ENCODE results near the gene PRDX6.
"Not testable (repeated sequence)": the region's sequence is repeated elsewhere in the genome, so short reads cannot be mapped to it uniquely, and the experiment has no call there.

PRDX6 gene

DNA sequence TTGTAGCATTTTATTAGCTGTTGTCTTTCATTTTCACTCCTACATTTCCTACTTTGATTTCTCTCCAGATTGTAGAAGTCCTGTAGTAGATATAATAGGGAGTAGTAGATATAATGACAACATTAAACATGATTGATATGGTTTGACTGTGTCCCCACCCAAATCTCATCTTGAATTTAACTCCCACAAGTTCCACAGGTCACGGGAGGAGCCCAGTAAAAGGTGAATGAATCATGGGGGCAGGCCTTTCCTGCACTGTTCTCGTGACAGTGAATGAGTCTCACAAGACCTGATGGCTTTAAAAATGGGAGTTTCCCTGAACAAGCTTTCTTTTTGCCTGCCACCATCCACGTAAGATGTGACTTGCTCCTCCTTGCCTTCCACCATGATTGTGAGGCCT lies 7.5 kb upstream of the PRDX6 start:
- no peak for DNase-seq

DNA sequence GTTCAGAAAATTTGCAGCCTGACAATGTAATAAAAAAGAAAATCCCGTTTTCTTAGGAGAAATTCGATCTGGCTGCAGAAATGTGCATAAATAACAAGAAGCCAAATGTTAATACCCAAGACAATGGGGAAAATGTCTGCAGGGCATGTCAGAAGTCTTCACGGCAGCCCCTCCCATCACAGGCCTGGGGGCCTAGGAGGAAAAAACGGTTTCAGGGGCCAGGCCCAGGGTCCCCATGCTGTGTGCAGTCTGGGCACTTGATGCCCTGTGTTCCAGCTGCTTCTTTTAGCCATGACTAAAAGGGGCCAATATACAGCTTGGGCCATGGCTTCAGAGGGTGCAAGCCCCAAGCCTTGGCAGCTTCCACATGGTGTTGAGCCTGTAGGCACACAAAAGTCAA lies 6.5 kb upstream of the PRDX6 start:
- DNase-seq = no peak

DNA sequence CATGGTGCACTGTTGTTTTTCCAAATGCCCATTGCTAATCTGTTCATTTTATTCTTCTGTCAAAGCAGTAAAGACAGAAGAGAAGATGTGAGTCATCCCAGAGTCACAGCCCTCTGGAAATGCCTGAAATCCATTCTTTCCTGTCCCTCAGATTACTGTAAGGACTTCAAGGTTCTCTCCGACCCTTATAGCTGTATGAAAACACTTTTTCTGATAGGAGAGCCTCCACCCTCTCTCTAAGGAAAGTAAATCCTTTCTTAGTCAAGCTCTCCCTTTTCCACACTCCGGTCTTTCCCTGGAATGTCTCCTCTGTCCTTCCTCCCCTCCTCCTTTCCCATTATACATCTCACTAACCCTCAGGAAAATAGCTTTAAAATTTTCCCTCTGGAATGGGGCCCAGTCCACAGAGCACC lies 3.5 kb upstream of the PRDX6 start:
- no peak for DNase-seq

DNA sequence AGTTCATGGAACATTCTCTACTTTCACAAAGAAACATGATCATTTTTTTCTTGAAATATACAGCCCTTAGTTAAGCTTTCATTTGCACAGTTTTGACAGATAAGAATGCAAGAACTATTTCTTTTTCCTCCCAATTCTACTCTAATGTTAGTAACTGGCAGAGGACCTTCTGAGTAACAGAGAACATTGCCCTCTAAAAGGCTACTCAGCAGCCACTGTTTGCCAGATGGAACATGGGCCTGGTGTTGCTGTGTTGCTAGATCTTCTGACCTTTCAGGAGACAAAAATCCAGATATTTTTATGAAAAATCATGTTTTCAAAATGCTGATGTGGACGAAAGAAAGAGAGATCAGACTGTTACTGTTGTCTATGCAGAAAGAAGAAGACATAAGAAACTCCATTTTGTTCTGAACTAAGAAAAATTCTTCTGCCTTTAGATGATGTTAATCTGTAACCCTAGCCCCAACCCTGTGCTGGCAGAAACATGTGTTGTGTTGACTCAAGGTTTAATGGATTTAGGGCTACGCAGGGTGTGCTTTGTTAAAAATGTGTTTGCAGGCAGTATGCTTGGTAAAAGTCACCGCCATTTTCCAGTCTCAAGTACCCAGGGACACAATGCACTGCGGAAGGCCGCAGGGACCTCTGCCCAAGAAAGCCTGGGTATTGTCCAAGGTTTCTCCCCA lies 2.9 kb upstream of the PRDX6 start:
- DNase-seq = no peak

DNA sequence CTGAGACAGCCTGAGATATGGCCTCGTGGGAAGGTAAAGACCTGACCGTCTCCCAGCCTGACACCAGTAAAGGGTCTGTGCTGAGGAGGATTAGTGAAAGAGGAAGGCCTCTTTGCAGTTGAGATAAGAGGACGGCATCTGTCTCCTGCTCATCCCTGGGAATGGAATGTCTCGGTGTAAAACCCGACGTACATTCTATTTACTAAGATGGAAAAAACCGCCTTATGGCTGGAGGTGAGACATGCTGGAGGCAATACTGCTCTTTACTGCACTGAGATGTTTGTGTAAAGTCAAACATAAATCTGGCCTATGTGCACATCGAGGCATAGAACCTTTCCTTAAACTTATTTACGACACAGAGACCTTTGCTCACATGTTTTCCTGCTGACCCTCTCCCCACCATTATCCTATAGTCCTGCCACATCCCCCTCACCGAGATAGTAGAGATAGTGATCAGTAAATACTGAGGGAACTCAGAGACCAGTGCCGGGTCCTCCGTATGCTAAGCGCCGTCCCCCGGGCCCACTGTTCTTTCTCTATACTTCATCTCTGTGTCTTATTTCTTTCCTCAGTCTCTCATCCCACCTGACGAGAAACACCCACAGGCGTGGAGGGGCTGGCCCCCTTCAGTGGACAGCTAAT lies 2.2 kb upstream of the PRDX6 start:
- DNase-seq = not testable (repeated sequence)

DNA sequence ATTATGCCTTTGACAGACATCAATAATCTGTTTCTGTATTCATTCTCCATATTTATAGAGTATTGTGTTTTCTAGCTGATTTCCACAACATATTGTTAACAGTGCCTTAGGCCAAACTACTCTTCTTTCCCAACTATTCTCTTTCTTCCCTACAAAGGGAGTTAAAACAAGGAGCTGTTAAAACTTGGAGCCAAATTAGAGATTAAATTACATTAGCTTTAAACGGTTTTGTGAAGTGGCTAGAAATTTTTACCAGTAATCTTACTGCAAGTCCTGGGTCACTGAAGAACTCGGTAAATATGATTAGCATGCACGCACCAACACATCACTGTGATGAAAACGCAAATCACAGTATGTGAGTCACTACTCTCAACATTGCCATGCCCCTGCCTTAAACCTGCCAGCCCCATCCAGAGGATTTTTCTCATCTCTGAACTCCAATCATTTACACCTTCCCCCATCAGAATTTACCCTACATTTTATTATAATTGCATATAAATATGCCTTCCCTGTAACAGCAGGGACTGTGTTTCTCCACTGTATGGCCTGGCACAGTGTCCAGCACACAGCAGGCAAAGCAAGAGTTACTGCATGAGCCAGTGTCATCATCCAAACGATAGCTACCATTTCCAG lies 1.5 kb upstream of the PRDX6 start:
- peak; percentile 25 for DNase-seq

DNA sequence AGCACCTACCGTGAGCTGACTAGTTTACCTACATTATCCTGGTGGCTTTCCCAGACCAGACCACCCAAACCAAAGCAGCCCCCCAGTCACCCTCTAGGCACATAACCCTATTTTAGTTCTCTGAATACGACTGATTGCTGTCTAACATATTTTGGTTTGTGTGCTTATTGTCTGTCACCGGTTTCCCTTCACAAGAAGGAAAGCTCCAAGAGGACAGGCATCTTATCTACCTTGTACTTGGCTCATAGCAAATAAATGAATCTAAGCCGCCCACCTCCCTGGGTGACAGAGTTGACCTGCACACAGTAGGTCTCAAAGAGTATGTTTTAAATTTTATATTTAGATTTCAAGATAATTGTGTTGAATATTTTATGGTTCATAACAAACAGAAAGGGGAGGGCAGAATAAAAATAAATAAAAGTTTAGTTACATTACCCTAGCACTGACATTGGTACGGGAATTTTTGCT lies 904 bp upstream of the PRDX6 start:
- DNase-seq = no peak

DNA sequence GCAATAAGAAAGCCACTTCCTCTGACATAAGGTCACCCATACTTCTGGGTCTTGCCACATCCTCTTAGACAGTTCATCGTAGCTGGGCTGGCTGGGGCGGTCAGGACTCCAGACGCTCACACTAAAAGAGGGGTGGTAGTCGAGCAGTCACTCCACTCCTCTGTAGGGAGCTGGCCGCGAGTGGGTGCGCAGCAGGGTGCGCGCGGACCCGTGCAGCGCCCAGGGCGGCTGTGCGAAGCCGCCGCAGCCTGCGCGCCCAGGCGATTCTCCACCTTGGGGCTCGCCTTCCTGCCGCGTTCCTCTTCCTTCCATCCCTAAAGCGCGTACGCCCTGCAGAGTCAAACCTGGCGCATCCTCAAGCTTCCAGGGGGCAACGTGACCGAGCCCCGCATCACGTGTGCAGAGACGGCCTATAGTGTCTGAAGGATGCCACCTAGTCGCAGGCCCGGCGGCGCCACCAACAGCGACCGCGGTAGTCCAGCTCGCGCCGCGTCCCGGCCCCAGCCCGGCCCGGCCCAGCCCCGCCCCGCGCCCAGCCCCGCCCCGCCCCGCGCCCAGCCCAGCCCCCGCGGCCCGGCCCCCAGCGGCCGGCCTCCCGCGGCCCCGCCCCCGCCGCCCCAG lies 360 bp upstream of the PRDX6 start:
- DNase-seq = peak; percentile 94

DNA sequence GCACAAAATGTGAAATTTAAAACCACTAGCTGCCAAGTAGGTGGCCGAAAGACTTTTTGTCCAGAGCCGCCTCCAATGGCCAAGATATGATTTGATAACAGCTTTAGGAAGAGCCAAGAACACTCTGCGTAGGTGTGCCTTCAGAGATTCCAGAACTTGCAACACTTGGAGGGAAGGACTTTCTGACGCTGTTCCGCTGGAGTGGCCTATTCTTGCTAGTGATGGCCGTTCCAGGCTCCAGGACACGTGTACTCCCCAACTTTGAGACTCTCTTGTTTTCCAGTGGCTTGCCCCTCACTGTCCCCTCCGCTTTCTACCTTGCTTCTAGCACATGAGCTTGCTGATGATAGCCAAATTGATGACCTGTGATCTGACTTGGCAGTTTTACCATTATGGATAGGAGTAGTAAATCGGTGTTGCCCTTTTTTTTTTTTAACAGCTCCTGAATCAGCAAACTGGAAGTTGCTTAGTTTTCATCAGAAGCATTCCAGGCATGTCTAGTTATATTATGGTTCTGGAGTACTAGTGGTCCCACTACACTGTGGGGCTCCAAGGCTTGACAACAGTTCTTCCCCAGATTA lies 1.0 kb downstream of the PRDX6 start:
- peak; percentile 63 for DNase-seq

DNA sequence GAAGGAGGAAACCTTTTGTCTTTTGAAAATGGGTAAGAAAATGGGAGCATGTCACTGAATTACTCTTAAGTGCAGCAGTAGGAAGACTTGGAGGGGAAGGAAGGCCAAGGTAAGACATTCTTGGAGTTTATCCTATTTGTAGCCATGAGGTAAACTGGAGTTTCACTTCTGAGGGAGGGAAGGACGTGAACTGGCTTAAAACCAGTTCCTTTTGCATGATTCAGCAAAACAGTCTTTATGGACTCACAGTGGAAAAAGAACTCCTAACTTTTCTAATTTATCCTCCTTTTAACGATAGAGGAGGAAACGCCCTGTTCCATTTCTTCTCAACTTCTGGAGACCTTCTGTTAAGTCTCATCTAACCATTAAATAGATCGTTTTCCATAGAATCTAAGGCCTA lies 2.5 kb downstream of the PRDX6 start:
- DNase-seq = no peak

DNA sequence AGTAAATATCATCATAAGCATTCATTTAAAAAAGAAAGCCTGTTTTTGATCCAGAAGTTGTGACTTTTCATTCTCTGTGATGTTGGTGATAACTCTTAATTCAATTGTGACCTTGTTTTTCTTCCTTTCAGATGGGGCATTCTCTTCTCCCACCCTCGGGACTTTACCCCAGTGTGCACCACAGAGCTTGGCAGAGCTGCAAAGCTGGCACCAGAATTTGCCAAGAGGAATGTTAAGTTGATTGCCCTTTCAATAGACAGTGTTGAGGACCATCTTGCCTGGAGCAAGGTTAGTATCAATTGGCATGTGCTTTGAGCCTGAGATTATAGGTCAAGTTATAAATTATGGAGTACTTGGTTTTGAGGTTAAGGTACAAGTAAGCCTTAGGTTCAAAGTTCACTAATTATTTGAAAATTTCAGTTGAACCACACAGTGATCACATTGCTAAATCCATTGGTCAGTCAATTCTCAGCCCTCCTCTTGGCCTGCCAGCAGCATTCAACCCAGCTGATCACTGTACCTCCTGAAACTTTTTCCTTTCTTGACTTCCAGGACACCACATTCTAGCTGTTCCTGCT lies 4.1 kb downstream of the PRDX6 start:
- DNase-seq = no peak

DNA sequence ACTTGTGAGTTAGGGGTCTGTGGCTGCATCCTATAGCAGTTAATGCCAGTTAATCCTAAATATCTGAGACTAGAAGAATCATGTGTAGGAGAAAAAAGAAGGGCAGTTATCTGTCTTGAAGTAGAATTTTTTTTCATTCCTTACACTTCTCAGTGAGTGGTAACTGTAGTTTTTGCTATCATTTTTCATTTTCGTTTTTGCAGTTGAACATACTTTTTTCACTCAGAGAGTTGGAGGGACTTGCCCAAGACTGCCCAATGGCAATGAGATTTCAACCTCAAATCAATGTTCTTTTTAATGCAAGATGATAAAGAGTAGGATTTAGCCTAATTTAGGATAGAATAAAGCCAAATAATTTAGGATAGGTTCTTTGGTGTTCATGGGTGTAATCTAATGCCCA lies 5.5 kb downstream of the PRDX6 start:
- no peak for DNase-seq

DNA sequence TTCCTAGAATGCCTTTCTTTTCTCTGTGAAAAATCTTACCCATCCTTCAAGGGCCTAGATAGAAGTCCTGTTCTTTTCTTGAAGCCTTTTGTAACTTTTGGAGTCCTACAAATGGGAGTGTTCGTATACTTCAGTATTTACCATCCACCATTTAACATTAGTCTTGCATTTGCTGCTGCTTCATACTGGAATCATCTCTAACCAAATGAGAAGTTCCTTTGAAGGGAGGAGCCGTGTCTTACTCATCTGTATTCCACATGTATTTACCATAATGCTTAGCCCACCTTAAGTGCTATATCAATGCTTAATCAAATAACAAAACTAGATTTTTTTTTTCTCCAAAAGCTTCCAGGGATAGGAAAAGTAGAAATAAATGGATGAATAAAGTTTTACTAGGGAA lies 7.1 kb downstream of the PRDX6 start:
- no peak for DNase-seq

DNA sequence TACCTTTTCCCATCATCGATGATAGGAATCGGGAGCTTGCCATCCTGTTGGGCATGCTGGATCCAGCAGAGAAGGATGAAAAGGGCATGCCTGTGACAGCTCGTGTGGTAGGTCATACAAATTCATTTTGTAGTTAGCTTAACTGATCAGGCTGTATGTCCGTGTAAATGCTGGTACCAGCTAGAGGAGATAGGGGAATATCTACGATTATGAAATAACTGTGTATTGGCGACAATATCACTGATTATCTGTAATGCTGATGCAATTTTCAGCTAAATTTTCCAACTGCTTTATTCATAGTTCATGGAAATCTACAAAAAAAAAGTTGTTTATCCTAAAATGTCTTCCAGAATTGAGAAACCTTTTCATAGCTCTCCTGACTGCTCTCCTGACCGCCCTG lies 8.3 kb downstream of the PRDX6 start:
- DNase-seq = no peak

DNA sequence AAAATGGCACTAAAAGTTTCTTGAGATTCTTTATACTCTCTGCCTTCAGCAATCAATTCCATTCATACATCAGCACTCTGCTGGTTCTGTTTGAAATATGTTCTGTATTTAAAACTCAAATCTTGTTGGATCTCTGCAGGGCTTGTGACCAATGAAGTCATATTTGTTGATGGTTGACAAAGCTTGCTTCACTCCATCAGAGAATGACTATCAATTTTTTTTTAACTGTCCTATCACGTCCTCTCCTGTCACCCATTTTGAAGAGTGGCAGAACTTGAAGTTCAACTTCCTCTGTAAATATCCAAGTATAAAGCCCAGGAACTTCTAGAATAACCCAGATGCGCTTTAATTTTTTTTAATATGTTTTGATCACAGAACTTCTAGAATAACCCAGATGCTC lies 10.9 kb downstream of the PRDX6 start:
- DNase-seq = no peak

DNA sequence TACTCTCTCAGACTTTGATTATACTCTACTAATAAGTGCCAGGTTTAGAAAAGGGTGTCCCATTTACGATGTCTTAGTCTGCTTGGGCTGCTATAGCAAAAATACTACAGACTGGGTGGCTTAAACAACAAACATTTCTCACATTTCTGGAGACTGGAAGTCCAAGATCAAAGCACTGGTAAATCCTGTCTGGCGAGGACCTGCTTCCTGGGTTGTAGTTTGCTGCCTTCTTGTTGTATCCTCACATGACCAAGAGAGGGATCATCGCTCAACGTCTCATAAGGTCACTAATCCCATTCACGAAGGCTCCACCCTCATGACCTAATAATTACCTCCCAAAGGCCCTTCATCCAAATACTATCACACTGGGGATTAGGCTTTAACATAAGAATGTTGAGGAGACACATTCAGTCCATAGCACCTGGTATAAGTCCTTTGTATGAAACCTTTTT lies 12.0 kb downstream of the PRDX6 start:
- DNase-seq = no peak

DNA sequence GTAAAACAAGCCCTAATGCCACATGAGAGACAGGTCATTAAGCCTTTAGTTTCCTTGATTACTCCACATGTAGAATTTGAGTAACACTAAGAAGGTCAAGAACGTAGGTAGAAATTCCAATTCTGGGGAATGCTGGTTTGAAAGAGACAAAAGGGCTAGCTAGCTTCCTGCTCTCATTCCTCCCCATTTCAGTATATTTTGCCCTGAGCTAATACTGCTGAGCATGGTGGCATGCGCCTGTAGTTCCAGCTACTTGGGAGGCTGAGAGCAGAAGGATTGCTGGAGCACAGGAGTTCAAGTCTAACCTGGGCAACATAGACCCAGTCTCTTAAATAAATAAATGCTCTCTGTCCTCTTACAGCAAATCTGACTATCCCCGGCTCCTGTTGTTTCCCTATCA lies 12.8 kb downstream of the PRDX6 start:
- no peak for DNase-seq

DNA sequence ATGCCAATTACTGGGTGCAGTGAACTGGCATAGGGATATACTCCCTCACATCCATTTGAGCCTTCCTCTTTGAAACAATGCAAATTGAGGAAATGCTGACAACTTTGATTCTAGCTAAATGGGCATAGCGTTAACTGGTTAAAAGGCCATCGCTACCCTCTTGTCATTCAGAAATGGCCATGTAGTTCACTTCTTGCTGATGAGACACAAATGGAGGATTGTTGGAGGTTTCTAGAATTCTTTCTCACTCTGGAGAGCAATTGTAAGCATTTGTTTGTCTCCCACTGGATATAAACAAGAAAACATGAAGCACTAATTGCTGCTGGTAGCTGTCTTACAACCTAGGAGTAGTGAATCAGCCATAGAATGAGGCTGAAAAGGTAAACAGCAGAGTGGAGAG lies 14.4 kb downstream of the PRDX6 start:
- no peak for DNase-seq

DNA sequence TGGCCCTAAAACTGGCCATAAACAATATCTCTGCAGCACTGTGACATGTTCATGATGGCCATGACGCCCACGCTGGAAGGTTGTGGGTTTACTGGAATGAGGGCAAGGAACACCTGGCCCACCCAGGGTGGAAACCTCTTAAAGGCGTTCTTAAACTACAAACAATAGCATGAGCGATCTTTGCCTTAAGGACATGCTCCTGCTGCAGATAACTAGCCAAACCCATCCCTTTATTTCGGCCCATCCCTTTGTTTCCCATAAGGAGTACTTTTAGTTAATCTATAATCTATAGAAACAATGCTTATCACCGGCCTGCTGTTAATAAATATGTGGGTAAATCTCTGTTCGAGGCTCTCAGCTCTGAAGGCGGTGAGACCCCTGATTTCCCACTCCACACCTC lies 16.0 kb downstream of the PRDX6 start:
- not testable (repeated sequence) for DNase-seq

DNA sequence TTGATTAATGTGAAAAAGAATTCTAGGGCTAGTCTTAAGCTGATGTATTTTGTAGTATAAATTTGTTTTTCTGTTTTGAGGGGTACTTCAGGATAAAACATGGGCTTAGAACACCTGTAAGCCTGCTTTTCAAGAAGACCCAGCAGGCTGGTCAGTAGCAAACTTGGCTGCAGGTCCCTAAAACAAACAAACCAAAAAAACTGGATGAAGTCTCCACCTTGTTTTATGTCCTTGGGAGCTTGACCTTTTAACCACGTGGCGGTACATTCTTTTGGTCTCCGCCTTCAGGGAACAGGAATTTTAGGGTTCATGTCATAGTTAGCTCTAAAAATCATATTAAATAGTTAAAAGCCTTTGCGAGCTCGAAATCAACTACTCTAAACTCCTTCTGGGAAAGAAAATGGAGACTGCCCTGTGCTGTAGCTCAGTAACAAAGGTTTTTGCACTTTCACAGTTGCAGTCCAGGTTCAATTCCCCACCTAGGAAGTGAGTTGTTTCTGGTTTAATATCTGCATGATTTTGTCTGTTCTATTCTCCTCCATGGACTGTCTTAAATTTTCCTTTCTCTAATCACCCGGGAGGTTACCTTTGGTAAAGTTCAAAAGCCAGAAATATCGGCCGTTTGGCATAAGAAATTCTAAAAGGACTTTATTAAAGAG lies 18.6 kb downstream of the PRDX6 start:
- DNase-seq = no peak

DNA sequence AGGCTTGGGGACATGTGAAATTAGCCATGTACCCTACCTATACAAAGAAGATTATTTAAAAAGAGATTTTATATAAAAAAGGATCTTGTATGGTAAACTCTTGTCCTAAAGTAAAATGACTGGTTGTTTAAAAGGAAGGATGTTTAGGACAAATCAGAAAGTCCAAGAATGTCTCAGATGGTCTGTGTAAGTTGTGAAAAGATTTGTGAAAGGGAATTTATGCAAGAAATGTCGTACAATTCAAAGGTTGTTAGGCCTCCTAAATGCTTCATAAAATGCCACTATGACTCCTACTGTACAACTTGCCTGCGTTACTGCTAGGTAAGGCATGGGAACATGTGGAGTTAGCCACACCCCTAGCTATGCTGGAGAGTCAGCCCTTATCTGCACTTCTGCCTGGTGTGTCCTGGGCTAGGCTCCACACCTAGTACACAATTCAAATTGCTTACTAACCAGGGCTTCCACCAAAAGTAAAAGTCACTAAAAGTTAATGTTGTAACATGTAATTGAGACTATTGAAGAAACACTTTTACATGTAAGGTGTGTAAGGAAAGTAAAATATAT lies 19.7 kb downstream of the PRDX6 start:
- no peak for DNase-seq

DNA sequence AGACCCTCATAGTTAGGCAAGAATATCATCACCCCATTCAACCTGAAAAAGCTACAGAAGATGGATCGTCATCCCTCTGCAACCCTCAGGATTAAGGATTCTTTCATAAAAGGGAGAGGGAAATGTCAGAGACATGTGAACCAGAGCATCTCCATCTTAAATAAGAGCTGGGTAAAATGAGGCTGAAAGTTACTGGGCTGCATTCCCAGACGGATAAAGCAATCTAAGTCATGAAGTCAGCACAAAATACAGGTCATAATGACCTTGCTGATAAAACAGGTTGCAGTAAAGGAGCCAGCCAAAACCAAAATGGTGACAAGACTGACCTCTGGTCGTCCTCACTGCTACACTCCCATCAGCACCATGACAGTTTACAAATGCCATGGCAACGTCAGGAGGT lies 22.6 kb downstream of the PRDX6 start:
- DNase-seq = no peak
